GM12891 (cell line): ENCODE data around the gene ZCRB1.

ENCODE experiments used
- POLR2A ChIP-seq: IDR thresholded peaks from 2 replicates; pipeline ENCODE4 v1.6.1; 2011; ENCODE audit warnings: low read depth, low read length, control low read depth
- POLR2AphosphoS5 ChIP-seq: IDR thresholded peaks from 2 replicates; pipeline ENCODE4 v1.6.1; 2011; ENCODE audit warnings: low read depth, low read length, control low read depth

DNA sequence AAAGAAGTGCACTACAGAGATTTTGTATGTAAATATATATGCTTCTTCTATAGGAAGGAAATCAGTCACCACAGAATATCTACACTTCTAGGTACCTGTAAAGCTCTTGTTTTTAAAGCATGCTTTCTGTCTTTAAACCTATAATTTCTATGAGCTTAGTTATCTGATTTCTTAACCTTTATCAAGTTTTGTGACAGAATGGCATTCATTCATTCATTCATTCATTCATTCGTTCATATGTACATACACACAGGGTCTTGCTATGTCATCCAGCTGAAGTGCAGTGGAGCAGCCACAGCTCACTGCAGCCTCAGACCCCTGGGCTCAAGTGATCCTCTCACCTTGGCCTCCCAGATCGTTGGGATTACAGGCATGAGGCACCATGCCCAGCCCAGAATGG, 16.1 kb upstream of the ZCRB1 start:
- no peak for TF ChIP-seq POLR2A
- no peak for TF ChIP-seq POLR2AphosphoS5
